Measurements from ENCODE around the gene TRMO. TPM values are rescaled to one million over a fixed set of nuclear protein-coding genes. Genes with fewer than 3 reads are reported as not detected.

TRMO gene
- total RNA-seq, 1 donor = 24.5 TPM

GRCh38 chr9:97906236-97906831 is 16.0 kb downstream of the TRMO start:
- DNase-seq (ENCODE audit: low read depth in 2 of 3, low spot score in 2 of 3) = peak in 2 of 3 donors; percentile 44 to 68

- DNase-seq (ENCODE audit: low read depth in 2 of 3, low spot score in 2 of 3) = peak in 2 of 3 donors; percentile 48 to 54
These were observed 17.1 kb downstream of the TRMO start for GRCh38 chr9:97905228-97905627.

GRCh38 chr9:97904725-97905124 is 17.6 kb downstream of the TRMO start:
- DNase-seq (ENCODE audit: low read depth in 2 of 3, low spot score in 2 of 3) = no peak

- DNase-seq (ENCODE audit: low read depth in 2 of 3, low spot score in 2 of 3) = no peak
These were observed 19.1 kb downstream of the TRMO start for GRCh38 chr9:97903177-97903576.

- DNase-seq (ENCODE audit: low read depth in 2 of 3, low spot score in 2 of 3) = peak in 1 of 3 donors; percentile 54
These were observed 21.3 kb downstream of the TRMO start for GRCh38 chr9:97900738-97901565.

GRCh38 chr9:97900103-97900737 is 22.1 kb downstream of the TRMO start:
- no peak for DNase-seq (ENCODE audit: low read depth in 2 of 3, low spot score in 2 of 3)

- DNase-seq (ENCODE audit: low read depth in 2 of 3, low spot score in 2 of 3) = no peak
These were observed 26.5 kb downstream of the TRMO start for GRCh38 chr9:97895695-97896332.

- DNase-seq (ENCODE audit: low read depth in 2 of 3, low spot score in 2 of 3) = no peak
These were observed 27.1 kb downstream of the TRMO start for GRCh38 chr9:97895211-97895610.

GRCh38 chr9:97892421-97892820 is 29.9 kb downstream of the TRMO start:
- no peak for DNase-seq (ENCODE audit: low read depth in 2 of 3, low spot score in 2 of 3)

GRCh38 chr9:97891736-97892135 is 30.6 kb downstream of the TRMO start:
- no peak for DNase-seq (ENCODE audit: low read depth in 2 of 3, low spot score in 2 of 3)

GRCh38 chr9:97889941-97890887 is 32.1 kb downstream of the TRMO start:
- peak in 1 of 3 donors; percentile 48 for DNase-seq (ENCODE audit: low read depth in 2 of 3, low spot score in 2 of 3)

- DNase-seq (ENCODE audit: low read depth in 2 of 3, low spot score in 2 of 3) = no peak
These were observed 42.0 kb downstream of the TRMO start for GRCh38 chr9:97880336-97880735.

GRCh38 chr9:97876061-97876460 is 46.2 kb downstream of the TRMO start:
- no peak for DNase-seq (ENCODE audit: low read depth in 2 of 3, low spot score in 2 of 3)

- DNase-seq (ENCODE audit: low read depth in 2 of 3, low spot score in 2 of 3) = no peak
These were observed 47.2 kb downstream of the TRMO start for GRCh38 chr9:97875111-97875510.

GRCh38 chr9:97874624-97875023 is 47.7 kb downstream of the TRMO start:
- DNase-seq (ENCODE audit: low read depth in 2 of 3, low spot score in 2 of 3) = no peak

GRCh38 chr9:97873882-97874281 is 48.4 kb downstream of the TRMO start:
- no peak for DNase-seq (ENCODE audit: low read depth in 2 of 3, low spot score in 2 of 3)

GRCh38 chr9:97873425-97873824 is 48.9 kb downstream of the TRMO start:
- no peak for DNase-seq (ENCODE audit: low read depth in 2 of 3, low spot score in 2 of 3)

- no peak for DNase-seq (ENCODE audit: low read depth in 2 of 3, low spot score in 2 of 3)
These were observed 53.4 kb downstream of the TRMO start for GRCh38 chr9:97868859-97869258.

- no peak for DNase-seq (ENCODE audit: low read depth in 2 of 3, low spot score in 2 of 3)
These were observed 55.5 kb downstream of the TRMO start for GRCh38 chr9:97866848-97867247.

- no peak for DNase-seq (ENCODE audit: low read depth in 2 of 3, low spot score in 2 of 3)
These were observed 56.0 kb downstream of the TRMO start for GRCh38 chr9:97866300-97866699.
